DMS153 treated with DMSO at 0.1 percent for 48 hours (cell line): Measurements from ENCODE around the gene PLXDC1.
"Not testable (repeated sequence)": the region's sequence is repeated elsewhere in the genome, so short reads cannot be mapped to it uniquely, and the experiment has no call there.

Experiments used
- DNase-seq: peaks from one replicate; lab custom pipeline; 2025; ENCODE audit not compliant: unreplicated experiment; lab: John Stamatoyannopoulos, UW

Gene PLXDC1

GRCh38 chr17:39183045-39183444, 31.6 kb upstream of the PLXDC1 start:
- no peak for DNase-seq

DNA sequence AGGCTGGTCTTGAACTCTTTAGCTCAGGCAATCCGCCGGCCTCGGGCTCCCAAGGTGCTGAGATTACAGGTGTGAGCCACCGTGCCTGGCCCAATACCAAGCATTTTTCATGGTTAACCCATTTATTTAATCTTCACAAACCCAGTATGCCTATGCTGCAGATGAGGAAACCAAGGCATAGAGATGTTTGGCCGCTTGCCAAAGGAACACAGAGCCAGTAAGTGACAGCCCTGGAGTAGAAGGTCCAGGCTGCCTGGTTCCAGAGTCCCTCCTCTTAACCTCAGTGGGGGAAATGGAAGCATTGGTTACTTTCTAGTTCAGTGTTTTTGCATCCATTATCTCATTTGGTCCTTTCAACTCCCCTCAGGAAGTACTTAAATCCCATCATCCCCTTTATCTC, 29.9 kb upstream of the PLXDC1 start:
- DNase-seq, result no peak

- no peak for DNase-seq
These were observed 27.1 kb upstream of the PLXDC1 start for GRCh38 chr17:39178536-39178935.

DNA sequence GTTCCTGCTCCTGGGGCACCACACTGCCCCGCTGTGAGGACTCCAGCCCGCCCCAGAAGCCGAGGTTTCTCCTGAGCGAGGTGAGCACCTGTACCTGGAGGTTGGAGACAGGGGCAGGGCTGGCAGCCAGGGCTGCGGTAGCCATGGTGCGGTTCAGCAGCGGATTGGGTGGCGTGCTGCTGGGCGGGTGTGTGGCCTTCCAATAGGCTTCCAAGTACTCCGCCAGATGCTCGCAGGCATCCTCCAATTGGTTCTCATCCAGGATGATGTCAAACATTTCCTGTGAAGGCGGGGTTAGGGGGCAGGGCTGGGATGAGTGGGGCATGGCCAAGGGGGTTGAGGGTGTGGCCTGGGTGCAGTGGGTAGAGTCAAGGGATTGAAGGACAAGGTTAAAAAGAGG, 25.8 kb upstream of the PLXDC1 start:
- DNase-seq, result no peak

GRCh38 chr17:39175695-39176093, 24.3 kb upstream of the PLXDC1 start:
- no peak for DNase-seq

DNA sequence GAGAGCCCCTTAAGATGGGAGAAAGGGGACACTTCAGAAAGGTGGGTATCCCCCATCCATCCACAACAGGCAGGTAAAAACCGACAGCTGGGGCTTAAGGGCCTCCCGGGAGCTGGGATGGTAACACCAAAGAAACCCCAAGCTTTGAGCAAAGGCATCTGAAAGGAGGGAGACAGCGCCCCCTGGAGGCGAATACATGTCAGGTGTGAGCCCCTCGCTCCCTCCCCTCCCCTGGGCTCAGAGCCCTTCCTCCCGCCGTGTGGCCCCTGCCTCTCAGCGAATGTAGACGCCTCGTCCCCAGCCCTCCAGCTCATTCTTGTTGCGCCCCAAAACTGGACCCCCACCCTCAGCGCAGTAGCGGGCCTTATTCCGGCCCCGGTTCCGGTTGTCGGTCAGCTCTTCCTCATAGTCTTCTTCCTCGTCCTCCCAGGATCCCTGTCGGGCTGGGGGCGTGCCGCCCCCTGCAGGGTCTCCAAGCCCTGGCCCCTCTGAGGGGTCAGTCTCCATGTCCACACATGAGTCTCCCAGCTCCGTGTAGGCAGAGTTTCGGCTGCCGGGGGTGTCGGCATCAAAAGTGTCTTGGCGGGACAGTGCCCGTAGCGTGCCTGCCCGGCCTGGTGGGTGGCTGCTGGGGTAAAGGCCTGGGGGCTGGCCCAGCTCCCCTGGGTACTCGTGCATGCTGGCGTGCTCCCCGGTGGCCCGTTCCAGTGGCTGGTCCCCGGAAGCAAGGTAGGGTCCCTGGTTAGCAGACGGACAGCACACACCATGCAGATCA, 23.7 kb upstream of the PLXDC1 start:
- peak; percentile 24 for DNase-seq

DNA sequence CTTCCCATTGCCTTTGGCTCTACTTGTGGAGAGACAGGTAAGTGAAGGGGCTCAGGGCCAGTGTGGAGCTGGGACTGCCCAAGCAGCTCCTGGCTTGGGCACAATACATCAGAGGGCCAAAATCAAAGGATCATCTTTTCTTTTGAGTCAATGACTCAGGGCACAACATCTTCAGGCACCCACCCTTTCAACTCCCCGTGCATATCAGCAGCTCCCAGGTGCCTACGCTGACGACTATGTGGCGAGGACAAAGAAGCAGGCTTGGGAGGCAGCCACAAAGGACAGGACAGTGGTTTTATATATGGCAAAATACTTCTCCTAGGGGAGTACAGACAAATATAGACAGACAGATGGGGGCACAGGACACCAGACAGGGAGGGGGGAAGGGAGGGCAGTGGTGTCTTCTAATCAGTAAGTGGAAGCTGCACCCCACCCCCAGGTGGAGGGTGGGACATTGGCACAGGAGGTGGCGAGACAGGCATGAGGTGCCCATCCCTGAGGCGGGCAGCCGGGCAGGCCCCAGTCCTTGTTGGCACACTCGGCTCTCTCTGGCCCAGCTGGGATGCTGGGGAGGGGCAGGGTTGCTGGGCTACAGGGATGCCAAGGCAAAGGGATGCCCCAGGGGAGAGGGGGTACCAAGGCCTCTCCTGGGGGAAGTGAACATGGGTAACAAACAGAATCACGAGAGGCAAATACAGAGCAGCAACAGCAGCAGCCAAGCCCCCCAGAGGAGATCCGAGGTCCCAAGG, 22.3 kb upstream of the PLXDC1 start:
- no peak for DNase-seq

GRCh38 chr17:39173080-39173479, 21.6 kb upstream of the PLXDC1 start:
- DNase-seq, result no peak

DNA sequence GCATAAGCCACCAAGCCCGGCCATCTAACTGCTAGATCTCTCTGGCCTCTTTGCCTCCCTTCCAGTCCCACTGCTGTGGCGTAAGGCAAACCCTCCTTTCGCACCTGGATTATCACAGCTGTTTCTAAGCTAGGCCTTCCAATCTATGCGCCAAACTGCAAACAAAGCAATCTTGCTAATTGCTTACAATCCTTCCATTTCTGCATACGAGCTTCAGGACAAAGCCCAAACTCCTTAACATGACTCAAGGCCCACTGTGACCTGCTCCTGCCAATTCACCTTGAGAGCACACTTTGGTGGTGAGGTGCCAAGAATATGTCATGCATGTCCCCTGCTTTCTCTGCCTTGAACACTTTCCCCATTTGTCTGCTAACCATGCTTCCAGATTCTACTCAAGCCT, 20.5 kb upstream of the PLXDC1 start:
- DNase-seq, result no peak

DNA sequence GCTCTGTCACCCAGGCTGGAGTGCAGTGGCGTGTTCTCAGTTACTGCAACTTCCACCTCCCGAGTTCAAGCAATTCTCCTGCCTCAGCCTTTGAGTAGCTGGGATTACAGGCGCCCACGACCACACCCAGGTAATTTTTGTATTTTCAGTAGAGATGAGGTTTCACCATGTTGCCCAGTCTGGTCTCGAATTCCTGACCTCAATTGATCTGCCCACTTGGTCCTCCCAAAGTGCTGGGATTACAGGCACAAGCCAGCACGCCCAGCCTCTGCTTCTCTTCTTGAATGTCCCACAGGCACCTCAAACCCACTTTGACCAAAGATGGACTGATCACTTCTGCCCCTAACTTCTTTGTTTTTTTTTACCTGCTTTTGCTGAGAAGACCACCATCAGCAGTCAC, 19.1 kb upstream of the PLXDC1 start:
- DNase-seq, result no peak

DNA sequence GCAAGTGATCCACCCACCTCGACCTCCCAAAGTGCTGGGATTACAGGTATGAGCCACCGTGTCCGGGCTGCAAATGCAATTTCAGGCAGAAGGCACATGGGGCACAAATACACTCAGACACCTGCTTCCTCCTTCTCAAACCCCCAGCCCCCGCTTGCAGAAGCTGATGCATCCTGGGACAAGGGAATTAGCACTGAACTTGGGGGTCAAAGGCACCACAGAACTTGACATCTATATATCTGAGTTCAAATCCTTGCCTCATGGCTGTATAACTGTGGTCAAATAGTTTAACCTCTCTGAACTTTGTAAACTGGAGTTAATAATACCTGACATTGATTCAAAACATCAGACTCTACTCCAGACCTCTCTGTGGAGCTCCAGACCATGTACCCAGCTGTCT, 18.7 kb upstream of the PLXDC1 start:
- DNase-seq, result no peak

DNA sequence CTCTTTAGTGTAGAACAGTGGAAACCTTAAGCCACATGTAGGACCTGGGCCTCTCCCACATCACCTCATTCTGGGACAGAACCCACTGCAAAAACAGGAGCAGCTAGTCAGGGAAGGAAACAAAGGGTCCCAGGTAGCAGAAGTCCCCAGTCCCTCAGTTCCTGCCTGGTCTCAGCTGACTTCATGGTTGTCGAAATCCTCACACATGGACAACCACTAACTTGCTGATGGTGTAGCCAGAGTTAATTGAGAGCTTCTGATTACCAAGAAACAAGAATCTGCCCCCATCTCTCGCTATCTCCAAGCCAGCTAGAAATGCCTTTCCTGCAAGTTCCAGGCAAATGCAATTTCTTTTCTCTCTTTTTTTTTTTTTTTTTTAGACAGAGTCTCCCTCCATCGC, 18.1 kb upstream of the PLXDC1 start:
- no peak for DNase-seq

DNA sequence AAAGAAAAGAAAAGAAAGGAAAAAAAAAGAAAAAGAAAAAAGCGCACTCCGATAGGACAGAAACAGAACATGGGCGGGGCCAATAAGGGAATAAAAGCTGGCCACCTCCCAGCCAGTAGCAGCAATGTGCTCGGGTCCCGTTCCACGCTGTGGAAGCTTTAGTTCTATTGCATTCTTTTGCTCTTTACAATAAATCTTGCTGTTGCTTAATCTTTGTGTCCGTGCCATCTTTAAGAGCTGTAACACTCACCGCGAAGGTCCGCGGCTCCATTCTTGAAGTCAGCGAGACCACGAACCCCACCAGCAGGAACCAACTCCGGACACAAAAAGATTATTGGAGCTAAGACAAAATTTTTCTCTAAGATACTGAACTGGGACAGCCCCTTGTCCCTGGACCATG, 17.7 kb upstream of the PLXDC1 start:
- DNase-seq, result no peak

GRCh38 chr17:39168503-39168902, 17.1 kb upstream of the PLXDC1 start:
- DNase-seq, result not testable (repeated sequence)

GRCh38 chr17:39167476-39167875, 16.0 kb upstream of the PLXDC1 start:
- no peak for DNase-seq

DNA sequence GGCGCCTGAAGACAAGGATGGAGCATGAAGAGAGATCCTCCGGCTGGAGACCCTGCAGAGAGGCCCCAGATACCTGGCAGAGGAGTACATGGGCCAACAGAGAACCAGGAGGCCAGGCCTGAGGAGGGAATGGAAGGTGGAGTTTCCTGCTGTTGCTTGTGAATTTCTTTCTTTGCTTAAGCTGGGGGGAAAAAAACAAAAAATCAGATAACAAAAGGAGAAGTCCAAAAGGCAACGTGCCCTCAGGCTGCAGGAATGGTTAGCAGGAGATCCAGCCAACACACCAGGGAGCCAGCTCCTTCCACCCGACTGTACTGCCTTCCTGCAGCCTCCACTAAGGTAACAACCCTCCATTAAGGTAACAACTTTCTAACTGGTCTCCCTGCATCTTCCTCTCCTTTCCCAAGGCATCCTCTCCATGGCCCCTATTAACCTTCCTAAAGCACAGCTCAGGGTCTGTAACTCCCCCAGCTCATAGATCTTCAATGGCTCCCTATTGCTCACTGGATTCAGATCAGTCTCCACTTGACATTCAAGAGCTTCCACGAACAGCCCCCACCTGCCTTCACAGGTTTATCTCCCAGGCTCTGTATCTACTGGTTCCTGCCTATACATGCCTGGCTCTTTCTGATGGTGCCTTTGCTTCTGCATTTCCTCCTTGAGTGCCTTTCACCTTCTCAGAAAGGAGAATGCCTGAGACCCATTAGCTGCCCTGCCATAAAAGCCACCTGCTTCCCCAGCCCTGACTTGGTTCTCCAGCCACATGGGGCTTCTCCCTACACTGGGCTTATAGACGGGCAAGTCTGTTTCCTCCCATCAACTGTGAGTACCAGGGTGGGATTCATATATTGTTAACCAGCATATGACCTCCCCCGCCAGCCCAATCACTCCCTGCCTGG, 15.2 kb upstream of the PLXDC1 start:
- no peak for DNase-seq

DNA sequence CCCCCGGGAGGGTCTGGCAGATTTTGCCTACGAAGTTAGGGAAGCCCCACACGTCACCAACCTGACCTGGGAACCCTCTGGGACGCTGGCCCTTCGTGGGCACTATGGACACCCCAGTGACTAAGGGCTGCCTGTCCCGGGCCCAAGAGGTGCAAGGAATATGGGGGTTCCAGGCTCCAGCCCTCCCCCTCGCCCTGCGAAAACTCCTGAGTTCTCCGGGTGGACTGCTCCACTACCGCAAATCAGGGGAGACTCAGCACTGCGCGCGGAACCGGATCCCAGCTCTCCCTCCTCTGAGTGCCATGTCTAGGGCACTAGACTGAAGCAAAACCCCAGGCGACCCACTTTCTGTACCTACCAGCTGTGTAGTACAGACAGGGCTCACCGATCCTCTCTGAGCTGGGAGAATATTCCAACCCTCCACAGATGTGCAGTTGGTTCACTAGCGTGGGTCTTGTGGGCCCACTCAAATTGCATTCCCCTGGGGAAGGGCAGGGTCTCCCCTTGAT, 14.5 kb upstream of the PLXDC1 start, which contains the start of gene ARL5C:
ARL5C (minus strand) TSS at position 321 of the 509 bp plus-strand sequence. CDS start 401 bp downstream, outside the sequence.
- DNase-seq, result no peak

- DNase-seq, result no peak
These were observed 13.9 kb upstream of the PLXDC1 start for GRCh38 chr17:39165178-39165840.

- peak; percentile 14 for DNase-seq
These were observed 13.3 kb upstream of the PLXDC1 start for GRCh38 chr17:39164675-39165143.

- no peak for DNase-seq
These were observed 10.5 kb upstream of the PLXDC1 start for GRCh38 chr17:39161962-39162361.

- DNase-seq, result no peak
These were observed 7.2 kb upstream of the PLXDC1 start for GRCh38 chr17:39158623-39159022.
